ENCODE data around the gene OR11H6. TPM values are rescaled to one million over a fixed set of nuclear protein-coding genes. Genes with fewer than 3 reads are reported as not detected.

OR11H6 gene
- total and polyA plus RNA-seq, 9 of the 15 experiments (the other 6 are each of a cell fraction or from before 2014, with no cell fraction given): not detected

- TF ChIP-seq RAD51 (IDR thresholded peaks at IDR 0.05; ENCODE audit: borderline replicate concordance, low read depth) (peak; percentile 22; the same call in 1 of the 2 replicates), MAFF (IDR thresholded peaks at IDR 0.05; ENCODE audit: low read length) (peak; percentile 9; the same call in 1 of the 2 replicates), TBL1XR1 (IDR thresholded peaks at IDR 0.05; ENCODE audit: low read length in 2 of 2) (peak in 1 of 2 experiments; percentile 92; a peak in 2 of 4 replicates), E4F1 (CRISPR knock-in tag; IDR thresholded peaks at IDR 0.05; ENCODE audit: borderline replicate concordance) (no peak), KHSRP (IDR thresholded peaks at IDR 0.05) (0 out of 2 replicates have a peak, but pooled peaks have one; percentile 47), ARID3A (IDR thresholded peaks at IDR 0.05; ENCODE audit: borderline replicate concordance, low read depth, low read length) (peak; percentile 68; the same call in 1 of the 2 replicates), POU5F1 (IDR thresholded peaks at IDR 0.05; ENCODE audit: borderline replicate concordance, low read depth, low read length, partially characterized antibody) (no peak), ELF1 (tag; IDR thresholded peaks at IDR 0.05) (peak; percentile 48), RBFOX2 (IDR thresholded peaks at IDR 0.05; ENCODE audit: low read depth, low read length) (0 out of 2 replicates have a peak, but pooled peaks have one; percentile 30), RHOXF2B (CRISPR knock-in tag; conservative IDR thresholded peaks at IDR 0.05) (no peak), NBN (IDR thresholded peaks at IDR 0.05; ENCODE audit: low read depth) (peak; percentile 79; the same call in 1 of the 2 replicates), CBFA2T2 (conservative IDR thresholded peaks at IDR 0.05) (peak; percentile 98), NFE2 (IDR thresholded peaks at IDR 0.05; ENCODE audit: low read depth) (peak; percentile 60), ZBTB5 (IDR thresholded peaks at IDR 0.05) (no peak), EP300 (IDR thresholded peaks at IDR 0.05; ENCODE audit: low read length) (peak; percentile 98), CCNT2 (IDR thresholded peaks at IDR 0.05; ENCODE audit: borderline replicate concordance, extremely low read depth, insufficient read length, low read depth, low read length) (peak; percentile 65), ARID1B (IDR thresholded peaks at IDR 0.05) (peak; percentile 97), ZNF507 (tag; conservative IDR thresholded peaks at IDR 0.05) (no peak), ZNF316 (IDR thresholded peaks at IDR 0.05) (peak; percentile 70), ZNF766 (CRISPR knock-in tag; conservative IDR thresholded peaks at IDR 0.05) (peak; percentile 89), ZNF696 (CRISPR knock-in tag; conservative IDR thresholded peaks at IDR 0.05) (no peak), ZNF589 (CRISPR knock-in tag; IDR thresholded peaks at IDR 0.05; ENCODE audit: low read depth) (peak; percentile 91), FOXJ2 (tag; IDR thresholded peaks at IDR 0.05) (peak; percentile 70; the same call in 1 of the 2 replicates), SMARCE1 (IDR thresholded peaks at IDR 0.05) (peak; percentile 94)
Observed at GRCh38 chr14:20177433-20177974, 46.0 kb upstream of the OR11H6 start (continued).
